Endothelial cell of umbilical vein (primary cell): ENCODE data around the gene TBX20. TPM values are rescaled to one million over a fixed set of nuclear protein-coding genes. Genes with fewer than 3 reads are reported as not detected.

Experiments
- BruUV-seq: library from RNA; stranded (reverse); fragments of 400-500 nt; replicated peaks from 2 replicates; lab custom pipeline; 2021; lab: Mats Ljungman, UMichigan
- CTCF ChIA-PET: fragments of 300-600, 350-600 bp; sonication (Branson Sonifier 250); formaldehyde crosslinking; loops from one replicate; lab custom pipeline; 2021; ENCODE audit warnings: antibody characterized with exemption, inconsistent platforms; lab: Charles Lee
- POLR2A ChIA-PET: fragments of 300-600, 350-600 bp; sonication (Branson Sonifier 250); formaldehyde crosslinking; loops from one replicate; lab custom pipeline; 2021; ENCODE audit warnings: antibody characterized with exemption, inconsistent platforms; lab: Charles Lee
- DNase-seq: peaks from one replicate; pipeline ENCODE4 v3.0.0-alpha.2; 2011; ENCODE audit warnings: low read depth, low spot score
- FAIRE-seq: peaks from 2 replicates; lab custom pipeline; 2011; peaks lifted over from hg19 to GRCh38; lab: Jason Lieb, UNC
- H2AFZ ChIP-seq: 2 replicates; pipeline ENCODE4 v1.6.0; 2012; ENCODE audit warnings: low read depth, low read length, control low read depth, inconsistent platforms
- H3K27ac ChIP-seq: 2 replicates; pipeline ENCODE4 v1.5.1; 2011; ENCODE audit warnings: low read depth, mild to moderate bottlenecking, control low read depth, low read length, moderate library complexity; ENCODE audit not compliant: insufficient read depth
- H3K27me3 ChIP-seq, 2 experiments: 2 replicates each; pipeline versions ENCODE4 v1.6.0 to v1.6.1; 2011; ENCODE audit warnings: low read length in 2 of 2, mixed read lengths in 1 of 2; ENCODE audit not compliant: control insufficient read depth in 2 of 2, insufficient read depth in 2 of 2
- H3K36me3 ChIP-seq, 2 experiments: 2 replicates in 1 of 2; 3 replicates in 1 of 2; pipeline ENCODE4 v1.5.1; 2011; ENCODE audit warnings: low read length in 2 of 2, mild to moderate bottlenecking in 1 of 2, moderate library complexity in 1 of 2; ENCODE audit not compliant: control insufficient read depth in 2 of 2, insufficient read depth in 2 of 2; ENCODE audit errors: extremely low read depth in 1 of 2
- H3K4me1 ChIP-seq: 3 replicates; pipeline ENCODE4 v1.5.1; 2011; ENCODE audit warnings: mild to moderate bottlenecking, low read length; ENCODE audit not compliant: control insufficient read depth, insufficient read depth; ENCODE audit errors: extremely low read depth
- H3K4me2 ChIP-seq: 2 replicates; pipeline ENCODE4 v1.6.1; 2011; ENCODE audit warnings: low read length, control low read depth, mixed read lengths; ENCODE audit not compliant: insufficient read depth
- H3K4me3 ChIP-seq, 3 experiments: fragments of 200-600 bp in 1 of 3; sonication (generic), shearing (Covaris generic) in 1 of 3; replicated peaks in 1 of 3; 2 replicates each; pipeline ENCODE4 v1.5.1; 2011 to 2016; ENCODE audit warnings: control low read depth in 3 of 3, low read length in 3 of 3, mild to moderate bottlenecking in 2 of 3, inconsistent platforms in 1 of 3, low read depth in 1 of 3, moderate library complexity in 1 of 3; ENCODE audit not compliant: insufficient read depth in 1 of 3
- H3K79me2 ChIP-seq: 2 replicates; pipeline ENCODE4 v1.6.0; 2012; ENCODE audit warnings: low read length, inconsistent platforms; ENCODE audit not compliant: control insufficient read depth, insufficient read depth
- H3K9ac ChIP-seq: replicated peaks from 2 replicates; pipeline ENCODE3; 2011; ENCODE audit warnings: low read length, control low read depth; ENCODE audit not compliant: insufficient read depth; ENCODE audit errors: extremely low read depth
- H3K9me1 ChIP-seq: replicated peaks from 3 replicates; pipeline ENCODE4 v1.6.0; 2011; ENCODE audit warnings: mild to moderate bottlenecking, low read length; ENCODE audit not compliant: control insufficient read depth, insufficient read depth; ENCODE audit errors: extremely low read depth
- H3K9me3 ChIP-seq: replicated peaks from 2 replicates; pipeline ENCODE4 v1.5.1; 2012; ENCODE audit warnings: low read length, inconsistent platforms; ENCODE audit not compliant: control insufficient read depth, insufficient read depth
- H4K20me1 ChIP-seq: replicated peaks from 2 replicates; pipeline ENCODE3; 2011; ENCODE audit warnings: mild to moderate bottlenecking, low read length; ENCODE audit not compliant: control insufficient read depth, insufficient read depth; ENCODE audit errors: extremely low read depth
- EZH2 ChIP-seq: IDR thresholded peaks from 2 replicates; pipeline ENCODE4 v1.6.1; 2012; ENCODE audit warnings: borderline replicate concordance, low read depth, mild to moderate bottlenecking, moderate library complexity, low read length, inconsistent platforms; ENCODE audit not compliant: severe bottlenecking
- FOS ChIP-seq: IDR thresholded peaks from 2 replicates; pipeline ENCODE4 v1.6.1; 2011; ENCODE audit warnings: mild to moderate bottlenecking, low read length, moderate library complexity, borderline replicate concordance; ENCODE audit not compliant: insufficient read depth
- GATA2 ChIP-seq: IDR thresholded peaks from 2 replicates; pipeline ENCODE4 v1.7.0; 2011; ENCODE audit warnings: low read depth, mild to moderate bottlenecking, moderate library complexity, mixed read lengths, low read length; ENCODE audit not compliant: insufficient read length, insufficient read depth
- JUN ChIP-seq: IDR thresholded peaks from 2 replicates; pipeline ENCODE4 v1.6.1; 2011; ENCODE audit warnings: borderline replicate concordance, low read depth; ENCODE audit not compliant: insufficient read length, insufficient read depth
- MYC ChIP-seq: IDR thresholded peaks from one replicate; pipeline ENCODE4 v1.6.1; 2011; ENCODE audit warnings: mild to moderate bottlenecking, low read depth, low read length
- POLR2A ChIP-seq: IDR thresholded peaks from 2 replicates; pipeline ENCODE4 v1.6.1; 2012; ENCODE audit warnings: low read depth, mild to moderate bottlenecking, control low read depth, low read length
- POLR2AphosphoS5 ChIP-seq: IDR thresholded peaks from 2 replicates; pipeline ENCODE4 v1.6.1; 2012; ENCODE audit warnings: low read depth, mild to moderate bottlenecking, control low read depth, low read length, moderate library complexity; ENCODE audit not compliant: insufficient read depth
- dilution Hi-C: fragments of 300-500 bp; cut with MboI; formaldehyde crosslinking; loops from one replicate; pipeline ENCODE4 v1.15.0; 2019; ENCODE audit warnings: low sequenced_read_pairs; ENCODE audit not compliant: extremely low pct_ligation_motif_present
- intact Hi-C: fragments of 100-400 bp; cut with micrococcal nuclease; formaldehyde crosslinking; loops from one replicate; pipeline ENCODE4 v1.10.0; 2022
- polyA plus RNA-seq, 4 experiments: library from polyadenylated mRNA; depleted of rRNA in 3 of 4; stranded (reverse) in 3 of 4; unstranded in 1 of 4; fragments of >200 nt; gene quantifications; 2 replicates each; pipeline versions ENCODE4 v1.2.1 to v1.2.3, GENCODE V29; 2011 to 2012; ENCODE audit warnings: missing spikeins in 1 of 4
- total RNA-seq: library from RNA; stranded (reverse); gene quantifications from 2 replicates; pipeline ENCODE4 v1.2.3, GENCODE V29; 2021
- TF ChIP-seq, protein P1 (sequence below): IDR thresholded peaks from 2 replicates; pipeline ENCODE4 v1.6.1; 2011; ENCODE audit not compliant: insufficient read depth, insufficient read length
- TF ChIP-seq, protein P2 (sequence below), 2 donors: IDR thresholded peaks; 1 replicate in 1 of 2; 2 replicates in 1 of 2; pipeline ENCODE4 v1.5.1; 2011; ENCODE audit warnings: low read length in 2 of 2, mild to moderate bottlenecking in 2 of 2, moderate library complexity in 2 of 2, control low read depth in 1 of 2, inconsistent platforms in 1 of 2, low read depth in 1 of 2; ENCODE audit not compliant: insufficient read depth in 1 of 2; ENCODE audit errors: extremely low read depth in 1 of 2

TBX20 gene
- total and polyA plus RNA-seq, 2 donors (not counting 3 experiments of a cell fraction or from before 2014, with no cell fraction given): not detected

DNA sequence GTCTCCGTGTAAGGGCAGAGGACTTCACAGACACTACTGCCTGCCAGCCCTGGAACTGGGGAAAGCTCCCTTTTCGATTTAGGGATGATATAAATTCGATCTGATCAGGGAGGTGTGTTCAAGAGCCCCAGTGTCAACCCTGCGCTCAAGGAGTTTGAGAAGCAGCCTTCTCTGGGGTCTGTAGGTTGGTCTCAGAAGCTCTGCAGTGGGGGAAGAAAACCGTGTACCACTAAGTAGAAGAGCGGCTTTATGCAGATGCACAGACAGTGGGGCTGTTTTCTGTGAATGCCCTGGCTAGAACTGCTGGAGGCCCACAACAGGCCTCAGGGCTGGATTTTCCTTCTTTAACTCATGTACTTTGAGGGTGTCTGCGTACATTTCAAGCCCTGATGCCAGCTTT lies 6.3 kb upstream of the TBX20 start:
- H3K9me3 ChIP-seq: no peaks in the 10 kb centered on the region
- H3K36me3 ChIP-seq: no peaks in the 10 kb centered on the region
- H3K9ac ChIP-seq: no peak overlapping the region
- ChIA-PET CTCF (interaction anchor here (1.2 kb wide), 1 partner anchor 10 kb away, joined by 4 read pairs; no protein-coding TSS in a partner anchor), POLR2A (no interaction called here)
- H4K20me1 ChIP-seq: no peaks in the 10 kb centered on the region
- H3K4me2 ChIP-seq: no peak overlapping the region
- no peaks in the 10 kb centered on the region for H3K79me2 ChIP-seq
- dilution Hi-C loops (no loop called here), intact Hi-C loops (no loop called here)
- H3K4me1 ChIP-seq: no peaks in the 10 kb centered on the region
- BruUV-seq: no TSS peak
- no peak for TF ChIP-seq POLR2AphosphoS5
- TF ChIP-seq EZH2: no peak
- TF ChIP-seq JUN: no peak
- TF ChIP-seq POLR2A: no peak
- TF ChIP-seq MYC: no peak
- TF ChIP-seq, protein P1, sequence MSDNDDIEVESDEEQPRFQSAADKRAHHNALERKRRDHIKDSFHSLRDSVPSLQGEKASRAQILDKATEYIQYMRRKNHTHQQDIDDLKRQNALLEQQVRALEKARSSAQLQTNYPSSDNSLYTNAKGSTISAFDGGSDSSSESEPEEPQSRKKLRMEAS: no peak
- no peak for TF ChIP-seq FOS
- H3K9me1 ChIP-seq: no peaks in the 10 kb centered on the region
- no peak overlapping the region for H3K27ac ChIP-seq
- DNase-seq (no peak), FAIRE-seq (no peak)
- no peak overlapping the region for H2AFZ ChIP-seq
- H3K27me3 ChIP-seq: peaks cover 77 to 89% of the 10 kb centered on the region in 2 experiments
- no peak overlapping the region for H3K4me3 ChIP-seq

DNA sequence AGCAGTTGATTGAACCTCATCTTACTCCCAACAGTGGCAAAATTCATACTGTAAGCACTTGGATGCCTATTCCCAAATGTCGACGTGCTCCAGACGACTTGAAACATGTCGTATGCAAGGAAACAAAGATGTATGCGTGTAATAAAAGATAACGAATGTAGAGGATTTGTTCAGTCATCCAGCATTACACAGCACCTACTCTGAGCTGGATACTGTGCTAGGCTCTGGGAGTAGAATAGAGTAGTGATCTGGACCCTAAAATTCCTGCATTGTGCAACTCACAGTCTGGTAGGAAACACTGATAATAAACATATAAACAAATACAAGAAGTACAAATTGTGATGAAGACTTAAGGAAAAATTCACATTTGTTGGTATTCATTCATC lies 5.6 kb upstream of the TBX20 start:
- H2AFZ ChIP-seq: no peak overlapping the region
- ChIA-PET POLR2A (no interaction called here), CTCF (no interaction called here)
- H3K79me2 ChIP-seq: no peaks in the 10 kb centered on the region
- DNase-seq (no peak), FAIRE-seq (no peak)
- no peaks in the 10 kb centered on the region for H4K20me1 ChIP-seq
- TF ChIP-seq EZH2: no peak
- TF ChIP-seq, protein P2, sequence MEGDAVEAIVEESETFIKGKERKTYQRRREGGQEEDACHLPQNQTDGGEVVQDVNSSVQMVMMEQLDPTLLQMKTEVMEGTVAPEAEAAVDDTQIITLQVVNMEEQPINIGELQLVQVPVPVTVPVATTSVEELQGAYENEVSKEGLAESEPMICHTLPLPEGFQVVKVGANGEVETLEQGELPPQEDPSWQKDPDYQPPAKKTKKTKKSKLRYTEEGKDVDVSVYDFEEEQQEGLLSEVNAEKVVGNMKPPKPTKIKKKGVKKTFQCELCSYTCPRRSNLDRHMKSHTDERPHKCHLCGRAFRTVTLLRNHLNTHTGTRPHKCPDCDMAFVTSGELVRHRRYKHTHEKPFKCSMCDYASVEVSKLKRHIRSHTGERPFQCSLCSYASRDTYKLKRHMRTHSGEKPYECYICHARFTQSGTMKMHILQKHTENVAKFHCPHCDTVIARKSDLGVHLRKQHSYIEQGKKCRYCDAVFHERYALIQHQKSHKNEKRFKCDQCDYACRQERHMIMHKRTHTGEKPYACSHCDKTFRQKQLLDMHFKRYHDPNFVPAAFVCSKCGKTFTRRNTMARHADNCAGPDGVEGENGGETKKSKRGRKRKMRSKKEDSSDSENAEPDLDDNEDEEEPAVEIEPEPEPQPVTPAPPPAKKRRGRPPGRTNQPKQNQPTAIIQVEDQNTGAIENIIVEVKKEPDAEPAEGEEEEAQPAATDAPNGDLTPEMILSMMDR (IDR thresholded peaks at IDR 0.05; ENCODE audit: extremely low read depth in 1 of 2, insufficient read depth in 1 of 2, low read depth in 1 of 2, low read length in 2 of 2): no peak
- TF ChIP-seq FOS: no peak
- TF ChIP-seq, protein P1: no peak
- no peak for TF ChIP-seq JUN
- no peak for TF ChIP-seq MYC
- no peak for TF ChIP-seq POLR2AphosphoS5
- no peak for TF ChIP-seq POLR2A
- TF ChIP-seq GATA2: no peak
- dilution Hi-C loops (no loop called here), intact Hi-C loops (loop anchor here (10.0 kb wide), 1 partner anchor 805 kb away; no protein-coding TSS in a partner anchor)
- no peaks in the 10 kb centered on the region for H3K9me1 ChIP-seq
- no peak overlapping the region for H3K4me2 ChIP-seq
- no TSS peak for BruUV-seq
- no peaks in the 10 kb centered on the region for H3K36me3 ChIP-seq
- H3K9me3 ChIP-seq: no peaks in the 10 kb centered on the region
- no peak overlapping the region for H3K9ac ChIP-seq
- H3K4me3 ChIP-seq: no peak overlapping the region
- no peak overlapping the region for H3K27ac ChIP-seq
- no peaks in the 10 kb centered on the region for H3K4me1 ChIP-seq
- peaks cover 82 to 94% of the 10 kb centered on the region in 2 experiments for H3K27me3 ChIP-seq
